Loucy (cell line): ENCODE results near the gene ARHGAP28.

Experiments used
- H2AFZ ChIP-seq: fragments of 200-600 bp; sonication (generic); 2 replicates; pipeline ENCODE4 v1.6.0; 2016; ENCODE audit warnings: antibody characterized with exemption, mild to moderate bottlenecking, low read length, moderate library complexity
- H3F3A ChIP-seq: fragments of 200-600 bp; 2 replicates; pipeline ENCODE4 v1.6.0; 2016; ENCODE audit warnings: antibody characterized with exemption, low read depth, mild to moderate bottlenecking
- H3K27me3 ChIP-seq: fragments of 200-600 bp; sonication (generic); 2 replicates; pipeline ENCODE4 v1.6.1; 2014; ENCODE audit warnings: low read length, mild to moderate bottlenecking; ENCODE audit not compliant: insufficient read depth, poor library complexity, severe bottlenecking
- H3K36me3 ChIP-seq: fragments of 200-600 bp; sonication (generic); 2 replicates; pipeline ENCODE4 v1.6.1; 2016; ENCODE audit warnings: low read length; ENCODE audit not compliant: insufficient read depth
- H3K4me1 ChIP-seq: fragments of 200-600 bp; sonication (generic); 2 replicates; pipeline ENCODE4 v1.5.1; 2014; ENCODE audit warnings: low read length, mild to moderate bottlenecking; ENCODE audit not compliant: insufficient read depth, poor library complexity, severe bottlenecking
- H3K4me2 ChIP-seq: fragments of 200-600 bp; sonication (generic); 2 replicates; pipeline ENCODE4 v1.6.0; 2014; ENCODE audit warnings: antibody characterized with exemption, low read length, low read depth, mild to moderate bottlenecking; ENCODE audit not compliant: poor library complexity, severe bottlenecking
- H3K4me3 ChIP-seq: fragments of 200-600 bp; sonication (generic); 2 replicates; pipeline ENCODE4 v1.5.1; 2014; ENCODE audit warnings: low read length, mild to moderate bottlenecking, mixed read lengths; ENCODE audit not compliant: poor library complexity, severe bottlenecking
- H3K79me2 ChIP-seq: fragments of 200-600 bp; sonication (generic); 2 replicates; pipeline ENCODE4 v1.6.1; 2014; ENCODE audit warnings: low read length; ENCODE audit not compliant: insufficient read depth
- H3K9ac ChIP-seq: fragments of 200-600 bp; sonication (generic); 2 replicates; pipeline ENCODE4 v1.6.0; 2014; ENCODE audit warnings: mild to moderate bottlenecking, low read depth, low read length, moderate library complexity; ENCODE audit not compliant: poor library complexity, severe bottlenecking
- H3K9me2 ChIP-seq: fragments of 200-600 bp; sonication (generic); replicated peaks from 2 replicates; pipeline ENCODE4 v1.6.1; 2016; ENCODE audit warnings: low read depth, low read length, mixed read lengths
- H3K9me3 ChIP-seq: fragments of 200-600 bp; sonication (generic); 2 replicates; pipeline ENCODE4 v1.6.1; 2014; ENCODE audit warnings: mild to moderate bottlenecking, antibody characterized with exemption, low read length, low read depth; ENCODE audit not compliant: insufficient read depth
- H4K20me1 ChIP-seq: fragments of 200-600 bp; sonication (generic); 2 replicates; pipeline ENCODE4 v1.6.0; 2014; ENCODE audit warnings: antibody characterized with exemption, low read length, mild to moderate bottlenecking; ENCODE audit not compliant: insufficient read depth, poor library complexity, severe bottlenecking
- EZH2phosphoT487 ChIP-seq: fragments of 200-600 bp; IDR thresholded peaks from 2 replicates; pipeline ENCODE4 v1.6.1; 2018; ENCODE audit warnings: antibody characterized with exemption, mild to moderate bottlenecking, moderate library complexity, borderline replicate concordance
- TF ChIP-seq, protein P1 (sequence below): fragments of 200-600 bp; sonication (generic); conservative IDR thresholded peaks from 2 replicates; pipeline ENCODE4 v1.5.1; 2014; ENCODE audit warnings: mild to moderate bottlenecking, antibody characterized with exemption, low read length

ARHGAP28 gene

GRCh38 chr18:6882401-6882800 is 152.9 kb downstream of the ARHGAP28 start:
- Histone ChIP-seq H3K4me2 (no peak overlapping the region), H2AFZ (no peak overlapping the region), H3K9ac (no peak overlapping the region), H3K27me3 (no peaks in the 10 kb centered on the region), H3F3A (no peaks in the 10 kb centered on the region), H3K79me2 (no peaks in the 10 kb centered on the region), H3K36me3 (no peaks in the 10 kb centered on the region), H3K9me2 (no peaks in the 10 kb centered on the region), H3K9me3 (no peaks in the 10 kb centered on the region), H3K4me3 (no peak overlapping the region), H4K20me1 (no peaks in the 10 kb centered on the region), H3K4me1 (no peaks in the 10 kb centered on the region)
- TF ChIP-seq, protein P1, sequence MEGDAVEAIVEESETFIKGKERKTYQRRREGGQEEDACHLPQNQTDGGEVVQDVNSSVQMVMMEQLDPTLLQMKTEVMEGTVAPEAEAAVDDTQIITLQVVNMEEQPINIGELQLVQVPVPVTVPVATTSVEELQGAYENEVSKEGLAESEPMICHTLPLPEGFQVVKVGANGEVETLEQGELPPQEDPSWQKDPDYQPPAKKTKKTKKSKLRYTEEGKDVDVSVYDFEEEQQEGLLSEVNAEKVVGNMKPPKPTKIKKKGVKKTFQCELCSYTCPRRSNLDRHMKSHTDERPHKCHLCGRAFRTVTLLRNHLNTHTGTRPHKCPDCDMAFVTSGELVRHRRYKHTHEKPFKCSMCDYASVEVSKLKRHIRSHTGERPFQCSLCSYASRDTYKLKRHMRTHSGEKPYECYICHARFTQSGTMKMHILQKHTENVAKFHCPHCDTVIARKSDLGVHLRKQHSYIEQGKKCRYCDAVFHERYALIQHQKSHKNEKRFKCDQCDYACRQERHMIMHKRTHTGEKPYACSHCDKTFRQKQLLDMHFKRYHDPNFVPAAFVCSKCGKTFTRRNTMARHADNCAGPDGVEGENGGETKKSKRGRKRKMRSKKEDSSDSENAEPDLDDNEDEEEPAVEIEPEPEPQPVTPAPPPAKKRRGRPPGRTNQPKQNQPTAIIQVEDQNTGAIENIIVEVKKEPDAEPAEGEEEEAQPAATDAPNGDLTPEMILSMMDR = no peak

- Histone ChIP-seq H3K9me2 (no peaks in the 10 kb centered on the region), H3K4me2 (no peak overlapping the region), H3F3A (no peaks in the 10 kb centered on the region), H3K27me3 (no peaks in the 10 kb centered on the region), H3K9ac (no peak overlapping the region), H4K20me1 (no peaks in the 10 kb centered on the region), H3K79me2 (no peaks in the 10 kb centered on the region), H3K4me1 (no peaks in the 10 kb centered on the region), H3K9me3 (no peaks in the 10 kb centered on the region), H2AFZ (no peak overlapping the region), H3K36me3 (no peaks in the 10 kb centered on the region), H3K4me3 (no peak overlapping the region)
- TF ChIP-seq, protein P1 = no peak
- no peak for TF ChIP-seq EZH2phosphoT487
These were observed 155.5 kb downstream of the ARHGAP28 start for GRCh38 chr18:6885006-6885481.

GRCh38 chr18:6885992-6886796 is 156.7 kb downstream of the ARHGAP28 start:
- H3F3A ChIP-seq = no peaks in the 10 kb centered on the region
- no peaks in the 10 kb centered on the region for H3K79me2 ChIP-seq
- no peak overlapping the region for H3K4me3 ChIP-seq
- H3K4me1 ChIP-seq = no peaks in the 10 kb centered on the region
- no peak overlapping the region for H3K4me2 ChIP-seq
- no peaks in the 10 kb centered on the region for H3K36me3 ChIP-seq
- no peak overlapping the region for H2AFZ ChIP-seq
- TF ChIP-seq, protein P1 = peak; percentile 79
- TF ChIP-seq EZH2phosphoT487 = no peak
- no peaks in the 10 kb centered on the region for H3K9me3 ChIP-seq
- H4K20me1 ChIP-seq = no peaks in the 10 kb centered on the region
- H3K27me3 ChIP-seq = no peaks in the 10 kb centered on the region
- H3K9me2 ChIP-seq = no peaks in the 10 kb centered on the region
- no peak overlapping the region for H3K9ac ChIP-seq
